Prostate gland (tissue), 2 donors: Measurements from ENCODE around the gene ZNF683.

Experiments
- CTCF ChIP-seq, 4 experiments: fragments of 200-600 bp in 2 of 4; fragments of 450-650 bp in 2 of 4; sonication (generic) in 2 of 4; IDR thresholded peaks; 1 replicate in 3 of 4; 2 replicates in 1 of 4; pipeline ENCODE4 v1.5.1; 2016 to 2019; ENCODE audit warnings: antibody characterized with exemption in 4 of 4, mild to moderate bottlenecking in 2 of 4, moderate library complexity in 2 of 4
- POLR2A ChIP-seq: fragments of 450-650 bp; IDR thresholded peaks from one replicate; pipeline ENCODE4 v1.6.1; 2016; ENCODE audit warnings: antibody characterized with exemption, mild to moderate bottlenecking

GRCh38 chr1:26376050-26376449 is 3.5 kb upstream of the ZNF683 start:
- TF ChIP-seq CTCF (IDR thresholded peaks at IDR 0.05), result no peak
- TF ChIP-seq POLR2A, result no peak
